Measurements from ENCODE around the gene BCL7A. TPM values are rescaled to one million over a fixed set of nuclear protein-coding genes. Genes with fewer than 3 reads are reported as not detected.
A peak's percentile ranks its signal among the peaks of the same experiment; 100 is the strongest.

BCL7A gene
- total RNA-seq, 4 donors from 2014 or later, result 15.9 to 30.9 (median 22.7) TPM

DNA sequence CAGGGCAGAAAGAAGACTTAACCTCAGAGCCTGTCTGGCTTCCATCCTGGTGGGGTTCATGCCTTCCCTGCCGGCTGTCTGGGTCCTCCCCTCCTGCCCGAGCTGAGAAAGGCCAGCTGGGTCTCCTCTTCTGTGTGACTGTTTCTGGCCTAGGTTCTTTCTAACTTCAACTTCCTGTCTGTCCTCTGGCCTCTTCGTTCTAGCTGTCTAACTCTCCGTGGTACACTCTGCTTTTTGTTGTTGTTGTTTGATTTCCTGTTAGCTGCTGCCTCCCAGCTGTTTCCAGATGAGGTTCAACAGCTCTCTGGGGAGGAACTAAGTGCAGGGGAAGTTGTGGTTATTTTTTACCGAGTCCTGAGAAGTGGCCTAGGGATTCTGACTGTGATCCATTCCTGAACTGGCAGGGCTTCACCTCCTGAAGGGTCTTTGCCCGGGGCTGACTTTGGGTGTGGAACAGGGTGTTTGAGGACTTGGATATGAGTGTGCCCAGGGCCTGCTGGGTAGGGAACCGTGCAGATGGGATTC, 60.1 kb downstream of the BCL7A start:
- DNase-seq (ENCODE audit: low spot score in 2 of 2), result peak in 1 of 2 donors; percentile 60
- H3K27me3 ChIP-seq, result no peaks in the 10 kb centered on the region
- peaks cover 60% of the 10 kb centered on the region for H3K4me1 ChIP-seq
- 3% methylated on average over 7 of the region's 7 CpGs for WGBS
- no peaks in the 10 kb centered on the region for H3K9me3 ChIP-seq
- peaks cover 24% of the 10 kb centered on the region for H3K36me3 ChIP-seq
- TF ChIP-seq EP300 (IDR thresholded peaks at IDR 0.05), result no peak
- H3K27ac ChIP-seq, result peak overlapping the region; percentile 87
- H3K4me3 ChIP-seq, result peak overlapping the region; percentile 79

DNA sequence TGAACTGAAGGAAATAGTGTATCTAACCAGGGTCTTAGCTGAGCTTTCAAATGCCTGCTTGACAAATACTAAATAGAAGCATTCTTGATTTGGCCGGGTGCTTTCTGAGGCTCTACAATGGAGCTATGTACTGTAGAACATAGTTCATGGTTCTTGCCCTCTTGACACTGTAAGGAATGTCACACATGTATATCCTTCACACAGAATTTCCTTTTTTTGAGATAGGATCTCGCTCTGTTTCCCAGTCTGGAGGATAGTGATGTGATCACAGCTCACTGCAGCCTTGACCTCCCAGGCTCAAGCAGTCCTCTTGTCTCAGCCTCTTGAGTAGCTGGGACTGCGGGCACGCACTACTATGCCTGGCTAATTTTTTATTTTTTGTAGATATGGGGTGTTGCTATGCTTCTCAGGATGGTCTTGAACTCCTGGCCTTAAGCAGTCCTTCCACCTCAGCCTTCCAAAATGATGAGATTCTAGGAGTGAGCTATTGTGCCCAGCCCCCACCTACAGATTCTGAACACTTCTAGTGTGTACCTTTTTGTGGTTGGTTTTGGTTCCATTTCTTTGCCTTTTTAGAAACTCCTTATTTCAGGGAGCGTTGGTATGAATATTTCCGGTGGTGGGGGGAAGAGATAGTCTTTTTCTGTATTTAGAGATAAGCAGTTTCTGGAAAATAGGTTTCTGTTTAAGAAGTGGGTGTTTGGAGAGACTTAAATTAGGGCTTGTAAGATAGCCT, 61.1 kb downstream of the BCL7A start:
- 77% methylated on average over 6 of the region's 6 CpGs for WGBS
- no peak overlapping the region for H3K4me3 ChIP-seq
- no peaks in the 10 kb centered on the region for H3K9me3 ChIP-seq
- H3K27me3 ChIP-seq, result no peaks in the 10 kb centered on the region
- H3K27ac ChIP-seq, result no peak overlapping the region
- H3K4me1 ChIP-seq, result peaks cover 68% of the 10 kb centered on the region
- TF ChIP-seq POLR2A (IDR thresholded peaks at IDR 0.05), result no peak
- no peak for TF ChIP-seq EP300 (IDR thresholded peaks at IDR 0.05)
- no peak for TF ChIP-seq POLR2AphosphoS5 (IDR thresholded peaks at IDR 0.05)
- TF ChIP-seq CTCF (IDR thresholded peaks at IDR 0.05), result no peak
- H3K36me3 ChIP-seq, result peaks cover 27% of the 10 kb centered on the region
- DNase-seq (ENCODE audit: low spot score in 2 of 2), result peak in 1 of 2 donors; percentile 24

GRCh38 chr12:122084857-122085405, 63.2 kb downstream of the BCL7A start:
- 95% methylated on average over 13 of the region's 13 CpGs for WGBS
- H3K27ac ChIP-seq, result no peak overlapping the region
- peak in 1 of 2 donors; percentile 54 for DNase-seq (ENCODE audit: low spot score in 2 of 2)
- H3K27me3 ChIP-seq, result no peaks in the 10 kb centered on the region
- peaks cover 27% of the 10 kb centered on the region for H3K36me3 ChIP-seq
- no peaks in the 10 kb centered on the region for H3K9me3 ChIP-seq
- H3K4me1 ChIP-seq, result peaks cover 72% of the 10 kb centered on the region
- TF ChIP-seq POLR2AphosphoS5 (IDR thresholded peaks at IDR 0.05), result no peak
- TF ChIP-seq CTCF (IDR thresholded peaks at IDR 0.05), result no peak
- TF ChIP-seq POLR2A (IDR thresholded peaks at IDR 0.05), result no peak
- TF ChIP-seq EP300 (IDR thresholded peaks at IDR 0.05), result no peak
- H3K4me3 ChIP-seq, result no peak overlapping the region

DNA sequence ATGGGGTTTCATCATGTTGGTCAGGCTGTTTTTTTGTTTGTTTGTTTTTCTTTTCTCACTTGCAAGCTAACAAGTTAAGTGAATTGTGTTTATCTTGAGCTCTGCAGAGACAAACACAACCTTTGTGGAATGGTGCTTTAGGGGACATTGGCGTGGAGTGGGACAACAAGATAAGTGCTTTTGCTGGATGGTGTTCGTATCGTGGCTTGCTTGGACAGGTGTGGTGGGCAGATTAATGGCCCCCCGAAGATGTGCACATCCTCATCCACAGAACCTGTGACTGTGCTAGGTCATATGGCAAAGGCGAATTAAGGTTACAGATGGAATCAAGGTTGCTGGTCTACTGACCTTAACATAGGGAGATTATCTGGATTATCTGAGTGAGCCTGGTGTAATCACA, 63.9 kb downstream of the BCL7A start:
- WGBS, result 89% methylated on average over 5 of the region's 5 CpGs
- peak in 1 of 2 donors; percentile 20 for DNase-seq (ENCODE audit: low spot score in 2 of 2)
- TF ChIP-seq POLR2A (IDR thresholded peaks at IDR 0.05) (no peak), POLR2AphosphoS5 (IDR thresholded peaks at IDR 0.05) (no peak), CTCF (IDR thresholded peaks at IDR 0.05) (no peak), EP300 (IDR thresholded peaks at IDR 0.05) (no peak)
- Histone ChIP-seq H3K9me3 (no peaks in the 10 kb centered on the region), H3K27me3 (no peaks in the 10 kb centered on the region), H3K36me3 (peaks cover 27% of the 10 kb centered on the region), H3K4me3 (no peak overlapping the region), H3K27ac (no peak overlapping the region), H3K4me1 (peaks cover 70% of the 10 kb centered on the region)

- DNase-seq (ENCODE audit: low spot score in 2 of 2), result no peak
- Histone ChIP-seq H3K27ac (no peak overlapping the region), H3K9me3 (no peaks in the 10 kb centered on the region), H3K36me3 (peaks cover 27% of the 10 kb centered on the region), H3K4me3 (no peak overlapping the region), H3K27me3 (no peaks in the 10 kb centered on the region), H3K4me1 (peaks cover 70% of the 10 kb centered on the region)
- 92% methylated on average over 8 of the region's 8 CpGs for WGBS
- TF ChIP-seq EP300 (IDR thresholded peaks at IDR 0.05) (no peak), POLR2A (IDR thresholded peaks at IDR 0.05) (no peak), POLR2AphosphoS5 (IDR thresholded peaks at IDR 0.05) (no peak)
Measured at GRCh38 chr12:122086116-122086515, 64.4 kb downstream of the BCL7A start.

DNA sequence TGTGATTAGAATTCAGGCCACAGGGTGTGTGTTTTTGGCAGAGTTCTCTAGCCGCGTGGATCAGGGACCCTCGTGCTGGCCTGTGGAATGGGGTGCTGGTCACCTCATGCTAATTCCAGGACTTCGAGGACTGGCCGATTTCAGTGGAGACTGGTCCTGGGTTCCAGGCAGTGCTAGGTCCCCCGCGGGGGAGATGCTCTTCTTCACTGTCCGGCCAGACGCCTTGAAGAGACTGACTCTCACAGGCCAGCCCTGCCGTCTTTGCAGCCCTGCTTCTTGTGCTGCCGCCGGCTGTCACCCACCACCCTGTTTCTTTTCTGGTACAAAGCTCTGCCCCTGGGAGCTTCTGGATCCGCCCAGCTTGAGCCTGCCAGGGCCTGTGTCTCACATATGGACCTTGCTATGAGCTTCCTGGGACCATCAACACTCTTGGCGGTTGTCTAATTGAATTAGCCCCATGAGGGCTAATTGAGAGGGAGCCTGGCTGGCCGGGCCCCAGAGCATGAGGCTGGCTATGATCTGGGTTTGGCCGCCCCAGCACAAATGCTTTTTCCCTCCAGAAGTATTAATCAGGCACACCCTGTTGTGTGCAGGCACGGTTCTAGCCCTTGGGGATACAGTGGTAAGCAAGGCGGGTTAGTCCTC, 65.1 kb downstream of the BCL7A start:
- TF ChIP-seq POLR2A (IDR thresholded peaks at IDR 0.05) (no peak), CTCF (IDR thresholded peaks at IDR 0.05) (no peak), EP300 (IDR thresholded peaks at IDR 0.05) (no peak), POLR2AphosphoS5 (IDR thresholded peaks at IDR 0.05) (no peak)
- Histone ChIP-seq H3K27me3 (no peaks in the 10 kb centered on the region), H3K9me3 (no peaks in the 10 kb centered on the region), H3K4me3 (no peak overlapping the region), H3K4me1 (peaks cover 70% of the 10 kb centered on the region), H3K27ac (no peak overlapping the region), H3K36me3 (peaks cover 27% of the 10 kb centered on the region)
- DNase-seq (ENCODE audit: low spot score in 2 of 2), result peak in 1 of 2 donors; percentile 43
- WGBS, result 29% methylated on average over 8 of the region's 18 CpGs

All from suprapubic skin (tissue), 4 donors.